Smooth muscle cell (in vitro differentiated cells): ENCODE data around the gene VCAN. TPM values are rescaled to one million over a fixed set of nuclear protein-coding genes. Genes with fewer than 3 reads are reported as not detected.

Source experiments
- DNase-seq: peaks from one replicate; lab custom pipeline; 2025; ENCODE audit not compliant: unreplicated experiment; lab: John Stamatoyannopoulos, UW
- H2AFZ ChIP-seq: fragments of 200-600 bp; sonication (generic); 2 replicates; pipeline ENCODE4 v1.6.0; 2016; ENCODE audit warnings: antibody characterized with exemption, low read depth, mild to moderate bottlenecking
- H3F3A ChIP-seq: fragments of 200-600 bp; sonication (generic); 2 replicates; pipeline ENCODE4 v1.6.0; 2017; ENCODE audit warnings: antibody characterized with exemption, low read depth
- H3K27ac ChIP-seq: fragments of 200-600 bp; sonication (generic); 2 replicates; pipeline ENCODE4 v1.5.1; 2016; ENCODE audit warnings: low read depth, mild to moderate bottlenecking
- H3K27me3 ChIP-seq: fragments of 200-600 bp; sonication (generic); 2 replicates; pipeline ENCODE4 v1.6.1; 2016; ENCODE audit warnings: low read depth, mild to moderate bottlenecking
- H3K36me3 ChIP-seq: fragments of 200-600 bp; sonication (generic); 2 replicates; pipeline ENCODE4 v1.5.1; 2016; ENCODE audit warnings: low read depth
- H3K4me1 ChIP-seq: fragments of 200-600 bp; sonication (generic); 2 replicates; pipeline ENCODE4 v1.5.1; 2016; ENCODE audit warnings: low read depth
- H3K4me2 ChIP-seq: fragments of 200-600 bp; sonication (generic); 2 replicates; pipeline ENCODE4 v1.6.0; 2016; ENCODE audit warnings: mild to moderate bottlenecking
- H3K4me3 ChIP-seq: fragments of 200-600 bp; sonication (generic); 2 replicates; pipeline ENCODE4 v1.5.1; 2016; ENCODE audit warnings: mild to moderate bottlenecking
- H3K79me2 ChIP-seq: fragments of 200-600 bp; sonication (generic); 2 replicates; pipeline ENCODE4 v1.6.0; 2016; ENCODE audit warnings: low read depth, mild to moderate bottlenecking
- H3K9ac ChIP-seq: fragments of 200-600 bp; sonication (generic); 2 replicates; pipeline ENCODE4 v1.6.0; 2016; ENCODE audit warnings: low read depth
- H3K9me3 ChIP-seq: fragments of 200-600 bp; sonication (generic); replicated peaks from 2 replicates; pipeline ENCODE4 v1.5.1; 2016; ENCODE audit warnings: low read depth
- H4K20me1 ChIP-seq: fragments of 200-600 bp; sonication (generic); 2 replicates; pipeline ENCODE4 v1.6.0; 2016; ENCODE audit warnings: low read depth
- CTCF ChIP-seq: fragments of 200-600 bp; sonication (generic); IDR thresholded peaks from 2 replicates; pipeline ENCODE4 v1.5.1; 2017; ENCODE audit warnings: borderline replicate concordance, mild to moderate bottlenecking, antibody characterized with exemption; ENCODE audit not compliant: insufficient read depth, poor library complexity, severe bottlenecking
- WGBS: methylation state at CpG from one replicate; pipeline ENCODE4 v1.1.7; 2016; ENCODE audit warnings: low lambda C conversion rate; 5-methylcytosine and 5-hydroxymethylcytosine counted together
- polyA plus RNA-seq: library from polyadenylated mRNA; unstranded; fragments of >200 nt; fragmentation: Nextera tagmentation; extraction: Ambion mirVana; gene quantifications from 2 replicates; pipeline ENCODE4 v1.2.1, GENCODE V29; 2016
- total RNA-seq: library from RNA; depleted of rRNA; stranded (reverse); fragments of >200 nt; gene quantifications from 2 replicates; pipeline ENCODE4 v1.2.3, GENCODE V29; 2014

VCAN gene
- total and polyA plus RNA-seq, 2 experiments from 2014 or later, result 702 to 2,724 TPM

- no peaks in the 10 kb centered on the region for H3K27me3 ChIP-seq
- H3K27ac ChIP-seq, result peak overlapping the region; percentile 60
- no peak overlapping the region for H2AFZ ChIP-seq
- no peak overlapping the region for H3K4me2 ChIP-seq
- H4K20me1 ChIP-seq, result peaks cover 100% of the 10 kb centered on the region
- TF ChIP-seq CTCF, result no peak
- H3K4me3 ChIP-seq, result no peak overlapping the region
- DNase-seq, result no peak
- H3K9me3 ChIP-seq, result no peaks in the 10 kb centered on the region
- peaks cover 40% of the 10 kb centered on the region for H3K79me2 ChIP-seq
- H3F3A ChIP-seq, result peaks cover 66% of the 10 kb centered on the region
- H3K4me1 ChIP-seq, result peaks cover 9% of the 10 kb centered on the region
- WGBS, result 100% methylated on average over 1 of the region's 1 CpG
- H3K36me3 ChIP-seq, result peaks cover 24% of the 10 kb centered on the region
- no peak overlapping the region for H3K9ac ChIP-seq
These were observed 38.7 kb downstream of the VCAN start for GRCh38 chr5:83510260-83510659.

- peaks cover 100% of the 10 kb centered on the region for H4K20me1 ChIP-seq
- peaks cover 70% of the 10 kb centered on the region for H3F3A ChIP-seq
- H3K4me2 ChIP-seq, result no peak overlapping the region
- no peak for TF ChIP-seq CTCF
- DNase-seq, result no peak
- H3K27ac ChIP-seq, result peak overlapping the region; percentile 72
- no peak overlapping the region for H3K4me3 ChIP-seq
- peaks cover 29% of the 10 kb centered on the region for H3K36me3 ChIP-seq
- 93% methylated on average over 13 of the region's 13 CpGs for WGBS
- peaks cover 9% of the 10 kb centered on the region for H3K4me1 ChIP-seq
- H3K9me3 ChIP-seq, result no peaks in the 10 kb centered on the region
- H2AFZ ChIP-seq, result no peak overlapping the region
- peaks cover 39% of the 10 kb centered on the region for H3K79me2 ChIP-seq
- no peak overlapping the region for H3K9ac ChIP-seq
- H3K27me3 ChIP-seq, result no peaks in the 10 kb centered on the region
These were observed 40.7 kb downstream of the VCAN start for GRCh38 chr5:83512061-83512745.

- Histone ChIP-seq H3K4me2 (peak overlapping the region; percentile 7), H2AFZ (no peak overlapping the region), H3K36me3 (peaks cover 29% of the 10 kb centered on the region), H3K9ac (no peak overlapping the region), H3K9me3 (no peaks in the 10 kb centered on the region), H3F3A (peaks cover 69% of the 10 kb centered on the region), H3K79me2 (peaks cover 40% of the 10 kb centered on the region), H4K20me1 (peaks cover 100% of the 10 kb centered on the region), H3K27me3 (no peaks in the 10 kb centered on the region), H3K4me3 (no peak overlapping the region), H3K27ac (peak overlapping the region; percentile 72), H3K4me1 (peaks cover 9% of the 10 kb centered on the region)
- no peak for DNase-seq
- TF ChIP-seq CTCF, result no peak
- 94% methylated on average over 1 of the region's 1 CpG for WGBS
These were observed 41.5 kb downstream of the VCAN start for GRCh38 chr5:83513081-83513480.

GRCh38 chr5:83513491-83513890 is 41.9 kb downstream of the VCAN start:
- peaks cover 100% of the 10 kb centered on the region for H4K20me1 ChIP-seq
- H3K4me3 ChIP-seq, result no peak overlapping the region
- peaks cover 29% of the 10 kb centered on the region for H3K36me3 ChIP-seq
- DNase-seq, result no peak
- H3K4me1 ChIP-seq, result peaks cover 9% of the 10 kb centered on the region
- no peaks in the 10 kb centered on the region for H3K9me3 ChIP-seq
- H3K27ac ChIP-seq, result peak overlapping the region; percentile 72
- H3K27me3 ChIP-seq, result no peaks in the 10 kb centered on the region
- H3F3A ChIP-seq, result peaks cover 68% of the 10 kb centered on the region
- H3K9ac ChIP-seq, result no peak overlapping the region
- peak overlapping the region; percentile 7 for H3K4me2 ChIP-seq
- TF ChIP-seq CTCF, result no peak
- peaks cover 40% of the 10 kb centered on the region for H3K79me2 ChIP-seq
- WGBS, result 87% methylated on average over 3 of the region's 3 CpGs
- no peak overlapping the region for H2AFZ ChIP-seq
